ENCODE results near the gene CLSTN2.
"Not testable (repeated sequence)": the region's sequence is repeated elsewhere in the genome, so short reads cannot be mapped to it uniquely, and the experiment has no call there.

The CLSTN2 gene

GRCh38 chr3:140397847-140398246 lies 462.9 kb downstream of the CLSTN2 start:
- in situ Hi-C loops (cut with HindIII; ENCODE audit: low sequenced_read_pairs): no loop called here

DNA sequence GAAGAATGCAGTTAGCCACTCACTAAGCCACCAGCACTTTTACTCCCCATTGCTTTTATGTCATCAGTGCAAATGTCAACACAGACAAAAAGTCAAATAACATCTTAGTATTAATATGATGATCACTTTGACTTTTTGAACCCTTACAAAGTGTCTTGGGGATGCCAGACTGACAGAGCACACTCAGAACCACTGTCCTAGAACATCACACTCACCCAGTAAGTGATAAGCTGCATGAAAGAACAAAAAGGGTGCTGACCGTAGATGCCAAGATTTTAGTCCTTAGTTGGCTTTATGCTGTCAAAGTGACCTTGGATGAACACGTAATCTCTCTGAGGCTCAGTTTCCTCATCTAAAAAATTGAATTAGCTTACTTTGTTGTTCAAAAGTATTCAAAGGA lies 463.4 kb downstream of the CLSTN2 start:
- in situ Hi-C loops (cut with HindIII; ENCODE audit: low sequenced_read_pairs): no loop called here

DNA sequence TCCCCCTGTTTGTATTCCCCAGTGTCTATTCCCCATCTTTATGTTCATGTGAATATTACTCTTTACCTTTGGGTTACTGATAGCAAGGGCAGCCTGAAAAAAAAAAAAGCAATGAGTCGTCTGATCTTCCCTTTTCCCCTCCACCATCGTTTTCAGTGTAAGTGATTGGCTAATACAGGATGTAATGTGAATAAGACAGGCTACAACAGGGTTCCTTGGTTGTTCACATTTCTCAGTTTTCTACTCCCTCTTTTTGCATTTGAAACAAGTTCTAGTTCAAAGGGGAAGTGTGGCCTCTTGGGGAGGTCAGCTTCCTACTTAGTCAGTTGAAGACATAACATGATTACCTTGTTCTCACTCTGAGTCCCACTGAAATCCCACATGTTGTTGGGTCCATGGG lies 464.9 kb downstream of the CLSTN2 start:
- in situ Hi-C loops (cut with HindIII; ENCODE audit: low sequenced_read_pairs): no loop called here

DNA sequence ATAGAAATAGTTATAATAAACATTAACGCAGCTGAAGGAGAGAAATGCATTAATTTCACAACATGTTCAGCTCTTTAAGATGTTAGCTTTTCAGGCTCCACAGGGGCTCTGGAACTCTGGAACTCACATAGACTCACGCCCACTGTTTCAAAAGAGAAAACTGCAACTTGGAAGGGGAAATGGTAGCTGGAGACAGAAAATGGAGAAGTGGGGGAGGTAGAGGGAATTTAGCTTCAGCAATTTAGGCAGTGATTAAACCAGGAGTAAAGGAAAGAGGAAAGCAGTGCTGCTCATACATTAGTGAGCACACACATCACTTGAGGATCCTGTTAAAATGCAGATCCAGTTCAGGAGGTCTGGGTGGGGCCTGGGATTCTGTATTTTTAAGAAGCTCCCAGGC lies 468.1 kb downstream of the CLSTN2 start:
- in situ Hi-C loops (cut with HindIII; ENCODE audit: low sequenced_read_pairs): no loop called here

DNA sequence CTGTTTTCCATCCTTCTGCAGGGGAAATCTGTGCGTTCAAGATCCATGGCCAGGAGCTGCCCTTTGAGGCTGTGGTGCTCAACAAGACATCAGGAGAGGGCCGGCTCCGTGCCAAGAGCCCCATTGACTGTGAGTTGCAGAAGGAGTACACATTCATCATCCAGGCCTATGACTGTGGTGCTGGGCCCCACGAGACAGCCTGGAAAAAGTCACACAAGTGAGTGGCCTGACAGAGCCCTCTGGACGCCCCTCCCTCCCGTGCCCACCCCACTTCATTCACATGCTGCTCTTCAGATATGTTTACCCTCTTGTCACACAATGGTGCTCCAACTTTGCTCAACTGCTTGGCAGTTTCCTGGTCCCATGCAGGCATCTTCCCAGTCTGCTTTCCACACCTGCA lies 468.6 kb downstream of the CLSTN2 start:
- in situ Hi-C loops (cut with HindIII; ENCODE audit: low sequenced_read_pairs): no loop called here

DNA sequence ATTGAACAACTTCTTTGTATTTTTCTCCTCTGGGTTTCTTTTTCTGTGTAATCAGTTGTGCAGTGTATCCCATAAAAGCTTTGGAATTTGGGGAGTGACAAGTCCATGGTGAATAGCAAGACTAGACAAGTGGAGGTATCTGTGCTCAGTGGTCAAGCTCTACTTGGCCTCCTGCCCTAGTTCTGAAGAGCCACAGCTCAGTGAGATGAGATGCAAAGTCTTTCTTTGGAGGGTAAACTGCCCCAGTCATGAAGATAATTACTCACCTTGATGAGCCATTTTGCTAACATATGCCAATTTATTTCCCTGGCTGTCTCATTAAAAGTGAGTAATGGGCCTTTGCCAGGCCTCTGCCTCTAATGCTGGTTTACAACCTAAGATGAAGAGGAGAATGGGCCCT lies 471.7 kb downstream of the CLSTN2 start:
- in situ Hi-C loops (cut with HindIII; ENCODE audit: low sequenced_read_pairs): no loop called here

DNA sequence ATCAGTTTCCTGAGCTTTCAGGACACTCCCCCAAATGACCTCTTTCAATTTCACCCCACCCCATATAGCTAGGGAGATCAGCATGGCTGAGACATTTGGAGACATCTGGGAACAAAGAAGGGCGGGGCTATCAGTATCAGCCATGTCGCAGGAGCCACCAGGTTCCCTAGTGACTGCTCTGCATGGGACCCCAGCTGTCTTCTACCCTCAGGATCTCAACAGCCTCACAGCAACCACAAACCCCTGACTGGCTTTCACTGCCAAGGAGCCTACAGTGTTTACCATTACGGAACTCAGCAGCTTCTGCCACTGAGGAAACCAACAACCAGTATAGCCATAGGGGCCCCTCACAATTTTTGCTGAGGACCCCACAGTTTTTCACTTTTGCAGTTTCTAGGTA lies 473.3 kb downstream of the CLSTN2 start:
- in situ Hi-C loops (cut with HindIII; ENCODE audit: low sequenced_read_pairs): no loop called here

- in situ Hi-C loops (cut with HindIII; ENCODE audit: low sequenced_read_pairs): no loop called here
Observed at GRCh38 chr3:140416666-140417065, 481.7 kb downstream of the CLSTN2 start.

- in situ Hi-C loops (cut with HindIII; ENCODE audit: low sequenced_read_pairs): no loop called here
Observed at GRCh38 chr3:140420621-140421357, 485.8 kb downstream of the CLSTN2 start.

DNA sequence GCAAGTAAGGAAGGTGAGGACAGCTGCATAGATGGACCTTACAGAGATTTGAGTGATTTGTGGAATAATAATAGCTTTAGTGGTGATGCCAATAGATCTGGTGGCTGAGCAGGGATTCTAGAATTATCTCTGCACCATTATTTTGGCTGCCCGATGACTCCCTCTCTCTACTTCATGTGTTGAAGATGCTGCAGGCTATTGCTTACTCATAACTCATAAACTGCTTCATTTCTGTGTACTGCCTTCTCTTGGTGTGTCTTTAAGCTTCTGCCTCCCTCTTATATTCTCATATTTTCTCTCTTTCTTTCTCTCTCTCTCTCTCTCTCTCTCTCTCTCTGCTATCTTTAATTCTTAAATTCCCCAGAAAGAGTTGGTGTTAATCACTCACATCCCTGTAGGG lies 486.9 kb downstream of the CLSTN2 start:
- in situ Hi-C loops (cut with HindIII; ENCODE audit: low sequenced_read_pairs): no loop called here

GRCh38 chr3:140423146-140423545 lies 488.2 kb downstream of the CLSTN2 start:
- in situ Hi-C loops (cut with HindIII; ENCODE audit: low sequenced_read_pairs): no loop called here

DNA sequence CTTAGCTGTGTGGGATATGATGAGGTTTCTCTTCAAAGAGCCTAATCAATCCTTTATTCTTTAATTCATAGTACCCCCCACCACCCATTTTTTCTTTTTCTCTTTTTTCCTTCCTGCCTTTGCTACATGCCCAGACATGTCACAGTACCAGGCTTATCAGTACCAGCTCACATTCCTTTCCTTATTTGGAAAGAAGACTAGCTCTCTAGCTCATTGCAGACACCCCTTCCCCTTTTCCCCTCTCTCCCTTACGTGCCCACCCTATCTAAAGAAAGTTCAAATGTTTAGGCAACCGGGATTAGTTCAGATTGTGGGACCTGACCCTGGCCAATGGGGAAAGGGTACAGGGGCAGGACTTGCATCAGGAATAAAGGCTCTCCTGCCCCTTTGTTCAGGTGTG lies 488.6 kb downstream of the CLSTN2 start:
- in situ Hi-C loops (cut with HindIII; ENCODE audit: low sequenced_read_pairs): not testable (repeated sequence)

- in situ Hi-C loops (cut with HindIII; ENCODE audit: low sequenced_read_pairs): no loop called here
Observed at GRCh38 chr3:140424211-140424610, 489.2 kb downstream of the CLSTN2 start.

- in situ Hi-C loops (cut with HindIII; ENCODE audit: low sequenced_read_pairs): no loop called here
Observed at GRCh38 chr3:140424726-140425125, 489.7 kb downstream of the CLSTN2 start.

DNA sequence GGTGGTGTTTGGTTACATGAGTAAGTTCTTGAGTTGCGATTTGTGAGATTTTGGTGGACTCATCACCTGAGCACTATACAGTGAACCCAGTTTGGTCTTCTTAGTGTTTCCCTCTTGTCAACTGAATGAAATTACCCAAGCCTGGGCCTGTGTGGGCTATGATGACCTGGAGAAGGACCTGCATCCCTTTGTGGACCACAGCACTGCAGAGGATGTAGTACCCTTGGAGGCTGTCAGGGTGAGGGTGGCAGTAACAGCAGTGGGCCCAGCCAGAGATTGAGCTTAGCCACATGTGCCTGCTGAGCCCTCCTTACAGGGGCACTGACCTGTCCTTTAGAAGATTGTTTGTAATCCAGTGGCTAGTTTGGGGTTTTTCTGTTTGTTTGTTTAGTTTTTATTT lies 492.8 kb downstream of the CLSTN2 start:
- in situ Hi-C loops (cut with HindIII; ENCODE audit: low sequenced_read_pairs): no loop called here

GRCh38 chr3:140428380-140428779 lies 493.4 kb downstream of the CLSTN2 start:
- in situ Hi-C loops (cut with HindIII; ENCODE audit: low sequenced_read_pairs): no loop called here

DNA sequence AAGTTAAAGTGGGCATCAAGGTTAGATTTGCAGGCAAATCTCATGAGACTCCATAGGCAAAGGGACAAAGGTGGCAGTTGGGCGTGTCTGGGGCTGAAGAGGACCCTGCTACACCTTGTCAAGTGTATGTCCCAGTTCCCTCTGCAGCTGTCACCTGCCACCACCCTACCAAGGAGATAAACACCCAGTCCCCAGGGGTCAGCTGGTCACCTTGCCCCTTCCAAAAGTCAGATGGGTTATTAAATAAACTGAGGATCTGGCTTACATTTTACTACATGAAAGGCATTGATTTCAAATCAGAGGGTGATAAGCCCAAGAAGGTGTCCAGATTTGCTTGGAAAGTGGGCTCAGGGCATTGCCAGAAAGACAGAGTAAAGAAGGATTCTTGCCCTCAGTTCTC lies 494.8 kb downstream of the CLSTN2 start:
- in situ Hi-C loops (cut with HindIII; ENCODE audit: low sequenced_read_pairs): no loop called here

GRCh38 chr3:140430494-140430893 lies 495.5 kb downstream of the CLSTN2 start:
- in situ Hi-C loops (cut with HindIII; ENCODE audit: low sequenced_read_pairs): no loop called here

DNA sequence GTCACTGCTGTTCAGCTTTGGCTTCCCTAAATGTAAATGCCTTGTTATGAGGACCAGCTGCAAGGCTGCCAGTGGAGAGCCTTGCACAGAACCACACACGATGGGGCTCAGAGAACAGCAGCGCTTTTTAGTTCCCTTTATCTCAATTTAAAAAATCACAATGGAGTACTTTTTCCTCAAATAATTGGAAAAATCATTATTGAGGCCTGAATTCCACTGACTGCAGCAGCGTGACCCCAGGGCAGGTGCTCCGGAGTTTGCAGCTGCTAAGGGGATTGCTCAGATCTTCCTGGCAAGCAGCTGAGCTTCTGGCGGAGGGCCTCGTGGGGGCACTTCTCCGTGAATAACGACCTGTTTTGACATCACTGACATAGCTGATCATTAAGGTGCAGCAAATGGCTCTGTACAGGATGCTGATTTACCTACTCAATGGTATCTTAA lies 497.3 kb downstream of the CLSTN2 start:
- in situ Hi-C loops (cut with HindIII; ENCODE audit: low sequenced_read_pairs): no loop called here

GRCh38 chr3:140433431-140433830 lies 498.4 kb downstream of the CLSTN2 start:
- in situ Hi-C loops (cut with HindIII; ENCODE audit: low sequenced_read_pairs): no loop called here

DNA sequence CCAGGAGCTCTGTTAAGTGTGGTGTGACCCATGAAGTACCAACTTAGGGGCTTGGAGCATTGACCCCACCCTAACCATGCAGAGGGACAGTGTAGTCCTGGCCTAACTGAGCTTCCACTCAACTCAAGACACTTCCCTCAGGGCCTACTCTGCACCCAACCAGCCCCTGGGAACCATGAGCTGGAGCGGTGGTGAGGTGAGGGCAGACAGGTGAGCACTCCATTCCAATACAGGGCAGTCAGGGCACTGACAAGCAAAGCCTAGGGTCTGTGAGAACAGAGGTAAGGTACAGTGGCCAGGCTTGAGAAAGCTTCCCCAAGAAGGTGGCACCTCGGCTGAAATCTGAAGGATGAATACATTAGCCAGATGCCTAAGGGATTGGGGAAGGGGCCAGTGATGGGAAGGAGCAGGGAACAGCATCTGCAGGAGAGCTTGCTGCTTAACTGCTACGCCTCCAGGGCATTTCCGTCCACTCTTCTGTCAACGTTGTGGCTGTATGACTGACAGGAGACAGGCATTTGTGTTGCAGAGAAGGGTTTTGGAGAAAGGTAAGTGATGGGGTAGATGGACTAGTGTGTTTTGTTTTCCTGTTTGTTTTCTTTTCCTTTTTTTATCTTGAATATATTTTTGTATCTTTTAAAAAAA lies 499.4 kb downstream of the CLSTN2 start:
- in situ Hi-C loops (cut with HindIII; ENCODE audit: low sequenced_read_pairs): no loop called here

- in situ Hi-C loops (cut with HindIII; ENCODE audit: low sequenced_read_pairs): no loop called here
Observed at GRCh38 chr3:140436421-140436820, 501.4 kb downstream of the CLSTN2 start.

All from DLD1 (cell line).